Ovary (tissue), 9 donors: ENCODE data around the gene FSTL3. TPM values are rescaled to one million over a fixed set of nuclear protein-coding genes. Genes with fewer than 3 reads are reported as not detected.

Experiments
- DNase-seq, 5 donors: peaks; one replicate each; pipeline ENCODE4 v3.0.0-alpha.2; 2019 to 2020
- H3K27ac ChIP-seq, 2 donors: fragments of 200-600 bp; one replicate each; pipeline versions ENCODE4 v1.5.1 to v1.8.0; 2019 to 2022
- H3K27me3 ChIP-seq: fragments of 200-600 bp; one replicate; pipeline ENCODE4 v1.8.0; 2022
- H3K36me3 ChIP-seq: fragments of 200-600 bp; sonication (generic); one replicate; pipeline ENCODE4 v1.5.1; 2019
- H3K4me1 ChIP-seq: one replicate; pipeline ENCODE4 v1.8.1; 2013; ENCODE audit warnings: mild to moderate bottlenecking, moderate library complexity; ENCODE audit not compliant: insufficient read depth
- H3K4me3 ChIP-seq: fragments of 200-600 bp; sonication (generic); one replicate; pipeline ENCODE4 v1.5.1; 2017
- H3K9me3 ChIP-seq, 2 donors: fragments of 200-600 bp in 1 of 2; sonication (generic) in 1 of 2; one replicate each; pipeline versions ENCODE4 v1.5.1 to v1.8.1; 2013 to 2019; ENCODE audit warnings: mild to moderate bottlenecking in 1 of 2, moderate library complexity in 1 of 2
- CTCF ChIP-seq, 3 donors: fragments of 450-650 bp in 2 of 3; fragments of 200-600 bp in 1 of 3; IDR thresholded peaks; one replicate each; pipeline versions ENCODE4 v1.5.1 to v1.8.0; 2016 to 2022; ENCODE audit warnings: antibody characterized with exemption in 3 of 3, mild to moderate bottlenecking in 1 of 3
- EP300 ChIP-seq: sonication (generic); formaldehyde crosslinking; IDR thresholded peaks from one replicate; pipeline ENCODE4 v1.6.1; 2017; ENCODE audit warnings: antibody characterized with exemption
- POLR2A ChIP-seq: fragments of 450-650 bp; IDR thresholded peaks from one replicate; pipeline ENCODE4 v1.6.1; 2017; ENCODE audit warnings: antibody characterized with exemption, mild to moderate bottlenecking, moderate library complexity
- WGBS, 3 donors: extraction: QIAGEN DNeasy Blood & Tissue Kit in 1 of 3; methylation state at CpG; one replicate each; pipeline versions ENCODE4 v1.1.5 to v1.1.7; 2013 to 2017; 5-methylcytosine and 5-hydroxymethylcytosine counted together
- intact Hi-C, 4 donors: fragments of 100-400 bp; cut with DNase I; formaldehyde crosslinking; loops; one replicate each; pipeline versions ENCODE4 v1.11.0 to v1.15.1; 2022 to 2023
- polyA plus RNA-seq, 2 donors: library from polyadenylated mRNA; stranded (reverse); fragments of 200-250 nt in 1 of 2; fragments of 350-450 nt in 1 of 2; fragmentation: Illumina TruSeq in 1 of 2; extraction: RNeasy Lipid Tissue Mini Kit (QIAGEN cat#74804) in 1 of 2; gene quantifications; one replicate each; pipeline ENCODE4 v1.2.3, GENCODE V29; 2013 to 2014
- total RNA-seq, 7 donors: library from RNA; depleted of rRNA in 2 of 7; stranded (reverse); fragments of >200 nt in 2 of 7; fragmentation: NEBNext Ultra II Directional in 3 of 7; extraction: Animal tissue kit (Norgen Biotek cat#: 25700) in 3 of 7; gene quantifications; one replicate each; pipeline versions ENCODE4 v1.1.0 to v1.2.4, GENCODE V29; 2016 to 2023
- donor health status: DM: no; HTN: no; CAD: no; lungs with moderate emphysema.
- donor health status: DM: no; HTN: no; CAD: no.
- donor health status: Bipolar disorder and iron deficiency.
- donor health status: DM: yes; HTN: yes; CAD: no.
- donor health status: DM: no; HTN: no; CAD: no.
- donor health status: DM: yes; HTN: yes; CAD: no.

The FSTL3 gene
- total and polyA plus RNA-seq, 9 donors: 16.9 to 141 (median 39.9) TPM

GRCh38 chr19:644789-645188, 31.4 kb upstream of the FSTL3 start:
- peaks cover 4% of the 10 kb centered on the region for H3K4me1 ChIP-seq
- no peak for TF ChIP-seq EP300
- no peak for TF ChIP-seq CTCF (IDR thresholded peaks at IDR 0.05)
- TF ChIP-seq POLR2A: no peak
- 80 to 84% (median 83%) methylated on average over 14 of the region's 14 CpGs for WGBS, 3 donors
- H3K9me3 ChIP-seq: no peaks in the 10 kb centered on the region
- no peak overlapping the region for H3K4me3 ChIP-seq
- no peak overlapping the region for H3K27ac ChIP-seq
- DNase-seq: no peak
- no peaks in the 10 kb centered on the region for H3K36me3 ChIP-seq
- H3K27me3 ChIP-seq: no peaks in the 10 kb centered on the region
- intact Hi-C loops: no loop called here

- TF ChIP-seq CTCF (IDR thresholded peaks at IDR 0.05) (no peak), EP300 (no peak), POLR2A (no peak)
- Histone ChIP-seq H3K27ac (no peak overlapping the region), H3K9me3 (no peaks in the 10 kb centered on the region), H3K4me3 (no peak overlapping the region), H3K4me1 (peaks cover 2% of the 10 kb centered on the region), H3K27me3 (no peaks in the 10 kb centered on the region), H3K36me3 (no peaks in the 10 kb centered on the region)
- intact Hi-C loops: no loop called here
- 87 to 92% (median 91%) methylated on average over 62 of the region's 62 CpGs for whole genome bisulfite sequencing, 3 donors
- peak in 2 of 5 donors; percentile 16 to 37 for DNase-seq
These were observed 30.0 kb upstream of the FSTL3 start for GRCh38 chr19:645912-646778.

GRCh38 chr19:646779-647565, 29.2 kb upstream of the FSTL3 start:
- WGBS, 3 donors: 91 to 94% (median 92%) methylated on average over 48 of the region's 48 CpGs
- TF ChIP-seq EP300 (no peak), CTCF (IDR thresholded peaks at IDR 0.05) (no peak), POLR2A (no peak)
- peak in 2 of 5 donors; percentile 21 to 23 for DNase-seq
- Histone ChIP-seq H3K36me3 (no peaks in the 10 kb centered on the region), H3K27me3 (no peaks in the 10 kb centered on the region), H3K27ac (no peak overlapping the region), H3K9me3 (no peaks in the 10 kb centered on the region), H3K4me3 (no peak overlapping the region), H3K4me1 (peaks cover 2% of the 10 kb centered on the region)
- intact Hi-C loops: no loop called here

GRCh38 chr19:647566-648284, 28.5 kb upstream of the FSTL3 start:
- Histone ChIP-seq H3K4me3 (no peak overlapping the region), H3K36me3 (no peaks in the 10 kb centered on the region), H3K27me3 (no peaks in the 10 kb centered on the region), H3K27ac (no peak overlapping the region), H3K4me1 (peaks cover 2% of the 10 kb centered on the region), H3K9me3 (no peaks in the 10 kb centered on the region)
- 87 to 88% (median 88%) methylated on average over 52 of the region's 52 CpGs for WGBS, 3 donors
- intact Hi-C loops: no loop called here
- DNase-seq: peak in 1 of 5 donors; percentile 18
- TF ChIP-seq CTCF (IDR thresholded peaks at IDR 0.05) (no peak), EP300 (no peak), POLR2A (no peak)
